Esophagus (tissue), 2 donors: Measurements from ENCODE around the gene KLHDC8A. TPM values are rescaled to one million over a fixed set of nuclear protein-coding genes. Genes with fewer than 3 reads are reported as not detected.
"Not testable (repeated sequence)": the region's sequence is repeated elsewhere in the genome, so short reads cannot be mapped to it uniquely, and the experiment has no call there.

Experiments
- H3K27ac ChIP-seq, 2 donors: one replicate each; pipeline ENCODE4 v1.5.1; 2013; ENCODE audit warnings: low read depth in 2 of 2, mild to moderate bottlenecking in 2 of 2, inconsistent platforms in 1 of 2, low read length in 1 of 2, moderate library complexity in 1 of 2
- H3K27me3 ChIP-seq, 2 donors: one replicate each; pipeline ENCODE4 v1.6.1; 2013; ENCODE audit warnings: low read length in 2 of 2, control low read depth in 1 of 2, mild to moderate bottlenecking in 1 of 2; ENCODE audit not compliant: insufficient read depth in 2 of 2, control insufficient read depth in 1 of 2
- H3K36me3 ChIP-seq, 2 donors: one replicate each; pipeline ENCODE4 v1.6.1; 2013; ENCODE audit warnings: low read length in 1 of 2; ENCODE audit not compliant: control insufficient read depth in 2 of 2, insufficient read depth in 2 of 2
- H3K4me1 ChIP-seq, 2 donors: one replicate each; pipeline ENCODE4 v1.6.1; 2013; ENCODE audit warnings: low read length in 1 of 2; ENCODE audit not compliant: control insufficient read depth in 2 of 2, insufficient read depth in 2 of 2
- H3K4me3 ChIP-seq, 2 donors: one replicate each; pipeline ENCODE4 v1.5.1; 2013; ENCODE audit warnings: low read length in 2 of 2, mild to moderate bottlenecking in 2 of 2, low read depth in 1 of 2, moderate library complexity in 1 of 2
- H3K9me3 ChIP-seq, 2 donors: one replicate each; pipeline ENCODE4 v1.6.1; 2013; ENCODE audit warnings: mild to moderate bottlenecking in 2 of 2, low read depth in 1 of 2, low read length in 1 of 2, moderate library complexity in 1 of 2; ENCODE audit not compliant: control insufficient read depth in 2 of 2, insufficient read depth in 1 of 2
- WGBS, 2 donors: extraction: QIAGEN DNeasy Blood & Tissue Kit; methylation state at CpG; one replicate each; pipeline ENCODE4 v1.1.7; 2013; 5-methylcytosine and 5-hydroxymethylcytosine counted together
- polyA plus RNA-seq, 2 donors: library from polyadenylated mRNA; stranded (reverse); fragments of 200-250 nt; gene quantifications; one replicate each; pipeline ENCODE4 v1.2.3, GENCODE V29; 2013
- donor health status: healthy with polysubstance abuse.
- donor health status: Bipolar disorder and iron deficiency.

The KLHDC8A gene
- 1 to 10 TPM; 5.5 to 8.0 TPM for polyA plus RNA-seq

DNA sequence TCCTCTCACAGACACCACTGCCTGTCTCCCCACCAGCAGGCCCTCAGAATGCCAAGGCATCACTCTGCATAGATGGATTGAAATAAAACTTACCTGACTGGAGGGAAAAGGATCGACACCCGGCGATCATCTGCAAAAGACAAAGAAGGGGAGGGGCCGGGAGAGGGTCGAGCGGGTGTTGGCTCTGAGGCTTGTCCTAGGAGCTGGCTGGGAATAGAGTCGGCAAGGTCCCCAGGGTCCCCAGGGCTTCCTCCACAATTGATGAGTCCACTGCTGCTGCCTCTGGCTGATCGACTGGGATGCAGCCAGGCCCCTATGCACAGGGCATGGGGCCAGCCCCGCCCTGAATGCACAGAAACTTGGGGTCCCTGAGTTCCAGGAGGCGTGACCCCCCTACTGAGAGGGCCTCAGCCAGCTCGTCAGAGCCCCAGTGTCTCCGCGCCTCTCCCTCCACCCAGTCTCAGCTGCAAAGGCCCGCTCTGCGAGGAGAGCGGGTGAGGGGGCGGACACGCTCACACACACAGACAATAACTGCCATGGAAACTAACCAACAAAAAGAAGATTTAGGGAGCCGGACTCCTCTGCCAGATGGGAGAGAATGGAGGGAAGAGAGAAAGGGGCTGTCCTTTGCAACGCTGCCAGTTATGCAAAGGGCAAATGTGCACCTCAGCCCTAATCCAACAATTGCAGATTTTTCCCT is at the start of gene KLHDC8A:
TSS of gene KLHDC8A (minus strand) at position 483 of the 700 bp plus-strand sequence. CDS start 13,318 bp downstream, outside the sequence.
- 28 to 42% methylated on average over 20 of the region's 20 CpGs for WGBS, 2 donors
- Histone ChIP-seq H3K4me1 (peaks cover 0 to 14% of the 10 kb centered on the region in 2 donors), H3K27ac (peak within 1 kb of the TSS in 1 of 2 donors; percentile 44), H3K4me3 (no peak within 1 kb of the TSS), H3K9me3 (no peaks in the 10 kb centered on the region), H3K36me3 (no peaks in the 10 kb centered on the region), H3K27me3 (no peaks in the 10 kb centered on the region)

GRCh38 chr1:205406252-205406651 is 49.5 kb upstream of the KLHDC8A start:
- H3K27me3 ChIP-seq, H3K9me3 ChIP-seq, H3K36me3 ChIP-seq, H3K4me3 ChIP-seq, H3K4me1 ChIP-seq, H3K27ac ChIP-seq: not testable (repeated sequence)
- WGBS, 2 donors = 82 to 83% methylated on average over 4 to 8 of the region's 12 CpGs

- H3K27me3 ChIP-seq, H3K9me3 ChIP-seq, H3K36me3 ChIP-seq, H3K27ac ChIP-seq, H3K4me1 ChIP-seq, H3K4me3 ChIP-seq: not testable (repeated sequence)
- WGBS, 2 donors = 81 to 82% methylated on average over 1 of the region's 3 CpGs
Measured at GRCh38 chr1:205404484-205404883, 47.8 kb upstream of the KLHDC8A start.

DNA sequence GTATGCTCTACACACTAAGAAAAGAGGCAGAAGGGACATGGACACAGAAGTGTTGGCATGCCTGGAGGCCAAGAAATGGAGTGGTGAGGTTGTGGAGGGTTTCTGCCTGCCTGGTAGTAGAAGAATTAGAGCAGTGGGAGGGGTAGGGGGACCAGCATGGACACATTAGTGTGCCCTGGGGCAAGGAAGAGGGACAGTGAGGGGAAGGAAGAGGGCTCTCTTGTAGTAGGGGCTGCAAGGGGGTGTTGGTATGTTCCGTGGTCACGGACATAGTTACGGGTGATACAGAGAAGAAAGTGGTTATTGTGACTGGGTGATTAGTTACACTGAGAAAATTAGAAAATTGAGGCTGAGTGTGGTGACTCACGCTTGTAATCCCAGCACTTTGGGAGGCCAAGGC is 41.9 kb upstream of the KLHDC8A start:
- 90 to 94% methylated on average over 4 of the region's 4 CpGs for WGBS, 2 donors
- H3K36me3 ChIP-seq = no peaks in the 10 kb centered on the region

GRCh38 chr1:205396967-205397616 is 40.4 kb upstream of the KLHDC8A start:
- no peak overlapping the region for H3K4me3 ChIP-seq
- H3K9me3 ChIP-seq = no peaks in the 10 kb centered on the region
- WGBS, 2 donors = 11 to 17% methylated on average over 6 of the region's 6 CpGs
- H3K27me3 ChIP-seq = no peaks in the 10 kb centered on the region
- H3K27ac ChIP-seq = no peak overlapping the region
- no peaks in the 10 kb centered on the region for H3K36me3 ChIP-seq
- no peaks in the 10 kb centered on the region for H3K4me1 ChIP-seq

More for the DNA sequence above, 41.9 kb upstream of the KLHDC8A start:
- Histone ChIP-seq H3K9me3 (no peaks in the 10 kb centered on the region), H3K4me1 (no peaks in the 10 kb centered on the region), H3K4me3 (no peak overlapping the region), H3K27ac (no peak overlapping the region), H3K27me3 (no peaks in the 10 kb centered on the region)

GRCh38 chr1:205395616-205396015 is 38.9 kb upstream of the KLHDC8A start:
- no peaks in the 10 kb centered on the region for H3K9me3 ChIP-seq
- no peaks in the 10 kb centered on the region for H3K36me3 ChIP-seq
- H3K4me1 ChIP-seq = no peaks in the 10 kb centered on the region
- no peak overlapping the region for H3K4me3 ChIP-seq
- 76 to 78% methylated on average over 3 of the region's 3 CpGs for WGBS, 2 donors
- no peak overlapping the region for H3K27ac ChIP-seq
- H3K27me3 ChIP-seq = peaks cover 0 to 2% of the 10 kb centered on the region in 2 donors

DNA sequence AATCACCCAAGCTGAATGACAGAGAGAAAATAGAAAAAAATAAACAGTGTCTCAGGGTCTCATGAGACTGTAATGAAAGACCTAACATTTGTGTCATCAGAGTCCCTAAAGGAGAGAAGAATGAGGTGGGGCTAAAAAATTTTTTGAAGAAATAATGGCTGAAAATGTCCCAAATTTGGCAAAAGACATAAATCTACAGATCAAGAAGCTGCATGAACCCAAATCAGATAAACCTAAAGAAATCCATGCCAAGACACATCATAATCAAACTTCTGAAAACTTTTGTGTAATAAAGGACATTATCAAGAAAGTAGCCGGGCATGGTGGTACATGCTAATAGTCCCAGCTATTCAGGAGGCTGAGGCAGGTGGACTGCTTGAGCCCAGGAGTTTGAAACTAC is 35.9 kb upstream of the KLHDC8A start:
- Histone ChIP-seq H3K9me3 (no peaks in the 10 kb centered on the region), H3K4me1 (no peaks in the 10 kb centered on the region), H3K36me3 (no peaks in the 10 kb centered on the region), H3K27me3 (peaks cover 0 to 2% of the 10 kb centered on the region in 2 donors), H3K4me3 (no peak overlapping the region), H3K27ac (no peak overlapping the region)
- 90 to 95% methylated on average over 1 of the region's 1 CpG for WGBS, 2 donors

DNA sequence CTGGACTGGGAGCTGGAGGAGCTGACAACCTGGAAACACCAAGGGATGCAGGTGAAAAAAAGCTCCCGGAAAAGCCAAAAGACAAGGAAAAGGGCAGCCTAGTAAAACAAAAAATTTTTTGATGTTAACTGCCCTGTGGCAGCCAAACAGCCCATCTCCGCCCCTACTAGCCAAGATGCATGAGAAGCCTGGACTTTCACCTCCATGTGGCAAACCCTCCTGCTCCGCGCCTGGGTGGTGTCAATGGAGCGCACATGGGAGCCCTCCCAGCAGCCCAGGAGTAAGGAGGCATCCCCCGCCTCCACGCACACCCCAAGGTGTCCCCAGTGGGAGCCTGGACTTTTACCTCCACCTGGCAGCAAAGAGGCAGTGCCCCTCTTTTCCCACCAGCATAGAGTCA is 34.7 kb upstream of the KLHDC8A start:
- 88 to 89% methylated on average over 7 of the region's 7 CpGs for WGBS, 2 donors
- no peaks in the 10 kb centered on the region for H3K36me3 ChIP-seq

GRCh38 chr1:205387845-205388244 is 31.1 kb upstream of the KLHDC8A start:
- Histone ChIP-seq H3K9me3 (no peaks in the 10 kb centered on the region), H3K4me1 (peaks cover 0 to 3% of the 10 kb centered on the region in 2 donors), H3K27ac (no peak overlapping the region), H3K36me3 (no peaks in the 10 kb centered on the region), H3K4me3 (no peak overlapping the region), H3K27me3 (peaks cover 0 to 2% of the 10 kb centered on the region in 2 donors)
- WGBS, 2 donors = 96% methylated on average over 2 of the region's 2 CpGs

More for the DNA sequence above, 34.7 kb upstream of the KLHDC8A start:
- Histone ChIP-seq H3K27ac (no peak overlapping the region), H3K9me3 (no peaks in the 10 kb centered on the region), H3K27me3 (peaks cover 0 to 2% of the 10 kb centered on the region in 2 donors), H3K4me3 (no peak overlapping the region), H3K4me1 (no peaks in the 10 kb centered on the region)

DNA sequence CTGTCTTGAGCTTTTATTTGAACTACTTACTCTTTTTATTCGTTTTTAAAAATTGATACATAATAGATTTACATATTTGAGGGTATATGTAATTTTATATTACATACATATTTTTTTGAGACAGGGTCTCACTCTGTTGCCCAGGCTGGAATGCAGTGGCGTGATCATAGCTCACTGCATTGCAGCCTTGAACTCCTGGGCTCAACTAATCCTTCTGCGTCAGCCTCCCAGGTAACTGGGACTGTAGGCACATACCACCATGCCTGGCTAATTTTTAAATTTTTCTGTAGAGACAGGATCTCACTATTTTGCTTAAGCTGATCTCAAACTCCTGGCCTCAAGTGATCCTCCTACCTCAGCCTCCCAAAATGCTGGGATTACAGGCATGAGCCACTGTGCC is 26.3 kb upstream of the KLHDC8A start:
- 83 to 87% methylated on average over 3 of the region's 3 CpGs for WGBS, 2 donors
- not testable (repeated sequence) for H3K27me3 ChIP-seq, H3K36me3 ChIP-seq, H3K27ac ChIP-seq, H3K4me1 ChIP-seq, H3K4me3 ChIP-seq, H3K9me3 ChIP-seq
